GM21723 (cell line): Measurements from ENCODE around the gene NCOA3.

Experiments used
- ATAC-seq: cut with Tn5 transposase; IDR thresholded peaks from one replicate; pipeline ENCODE4 v1.9.1; 2021; ENCODE audit warnings: mild to moderate bottlenecking, moderate library complexity; ENCODE audit not compliant: unreplicated experiment

The NCOA3 gene

GRCh38 chr20:47662483-47663353 is 161.0 kb downstream of the NCOA3 start:
- ATAC-seq = no peak

GRCh38 chr20:47663354-47664067 is 161.8 kb downstream of the NCOA3 start:
- ATAC-seq = no peak

GRCh38 chr20:47664068-47664437 is 162.4 kb downstream of the NCOA3 start:
- no peak for ATAC-seq

GRCh38 chr20:47664744-47665143 is 163.1 kb downstream of the NCOA3 start:
- ATAC-seq = no peak

GRCh38 chr20:47665221-47665991 is 163.7 kb downstream of the NCOA3 start:
- ATAC-seq = no peak

GRCh38 chr20:47666304-47666703 is 164.6 kb downstream of the NCOA3 start:
- no peak for ATAC-seq

GRCh38 chr20:47667086-47667485 is 165.4 kb downstream of the NCOA3 start:
- no peak for ATAC-seq

GRCh38 chr20:47667531-47668312 is 166.0 kb downstream of the NCOA3 start:
- no peak for ATAC-seq

GRCh38 chr20:47668313-47669151 is 166.8 kb downstream of the NCOA3 start:
- ATAC-seq = no peak

GRCh38 chr20:47669152-47669425 is 167.4 kb downstream of the NCOA3 start:
- no peak for ATAC-seq

GRCh38 chr20:47669489-47669888 is 167.8 kb downstream of the NCOA3 start:
- no peak for ATAC-seq

- ATAC-seq = no peak
These were observed 168.5 kb downstream of the NCOA3 start for GRCh38 chr20:47669927-47670890.

- ATAC-seq = no peak
These were observed 169.2 kb downstream of the NCOA3 start for GRCh38 chr20:47670913-47671312.

GRCh38 chr20:47672166-47672565 is 170.5 kb downstream of the NCOA3 start:
- no peak for ATAC-seq

- ATAC-seq = no peak
These were observed 171.4 kb downstream of the NCOA3 start for GRCh38 chr20:47672886-47673670.

GRCh38 chr20:47673671-47673955 is 171.9 kb downstream of the NCOA3 start:
- no peak for ATAC-seq

GRCh38 chr20:47674145-47674544 is 172.5 kb downstream of the NCOA3 start:
- ATAC-seq = no peak

GRCh38 chr20:47674686-47675085 is 173.0 kb downstream of the NCOA3 start:
- no peak for ATAC-seq
